ENCODE data around the gene CSMD2. TPM values are rescaled to one million over a fixed set of nuclear protein-coding genes. Genes with fewer than 3 reads are reported as not detected.

The CSMD2 gene
- total RNA-seq, 1 experiment from 2014 or later, result not detected

GRCh38 chr1:33634143-33634542 is 530.9 kb downstream of the CSMD2 start:
- Histone ChIP-seq H3K4me3 (no peak overlapping the region), H4K20me1 (ENCODE audit: insufficient read depth) (no peaks in the 10 kb centered on the region), H3K27ac (no peak overlapping the region), H3F3A (ENCODE audit: insufficient read depth, low read depth) (no peaks in the 10 kb centered on the region), H3K9me2 (ENCODE audit: insufficient read depth) (no peaks in the 10 kb centered on the region), H3K79me2 (ENCODE audit: low read depth) (no peaks in the 10 kb centered on the region), H3K27me3 (ENCODE audit: insufficient read depth, low read depth) (peaks cover 66% of the 10 kb centered on the region), H2AFZ (no peak overlapping the region), H3K4me2 (no peak overlapping the region), H3K36me3 (ENCODE audit: low read depth) (no peaks in the 10 kb centered on the region), H3K4me1 (replicated peaks; ENCODE audit: insufficient read depth) (no peaks in the 10 kb centered on the region), H3K9me3 (ENCODE audit: insufficient read depth, low read depth) (no peaks in the 10 kb centered on the region)
- ChIA-PET POLR2A (ENCODE audit: unreplicated experiment) (no interaction called here), CTCF (no interaction called here)
- intact Hi-C loops (cut with micrococcal nuclease; ENCODE audit: unreplicated experiment), result loop anchor here (5.0 kb wide), 1 partner anchor 963 kb away; no protein-coding TSS in a partner anchor
- TF ChIP-seq EZH2 (IDR thresholded peaks at IDR 0.05; ENCODE audit: low read depth), result no peak
- no peak for TF ChIP-seq CTCF (conservative IDR thresholded peaks at IDR 0.05)
- no TSS peak for BruUV-seq (replicated peaks)
- DNase-seq, result no peak

DNA sequence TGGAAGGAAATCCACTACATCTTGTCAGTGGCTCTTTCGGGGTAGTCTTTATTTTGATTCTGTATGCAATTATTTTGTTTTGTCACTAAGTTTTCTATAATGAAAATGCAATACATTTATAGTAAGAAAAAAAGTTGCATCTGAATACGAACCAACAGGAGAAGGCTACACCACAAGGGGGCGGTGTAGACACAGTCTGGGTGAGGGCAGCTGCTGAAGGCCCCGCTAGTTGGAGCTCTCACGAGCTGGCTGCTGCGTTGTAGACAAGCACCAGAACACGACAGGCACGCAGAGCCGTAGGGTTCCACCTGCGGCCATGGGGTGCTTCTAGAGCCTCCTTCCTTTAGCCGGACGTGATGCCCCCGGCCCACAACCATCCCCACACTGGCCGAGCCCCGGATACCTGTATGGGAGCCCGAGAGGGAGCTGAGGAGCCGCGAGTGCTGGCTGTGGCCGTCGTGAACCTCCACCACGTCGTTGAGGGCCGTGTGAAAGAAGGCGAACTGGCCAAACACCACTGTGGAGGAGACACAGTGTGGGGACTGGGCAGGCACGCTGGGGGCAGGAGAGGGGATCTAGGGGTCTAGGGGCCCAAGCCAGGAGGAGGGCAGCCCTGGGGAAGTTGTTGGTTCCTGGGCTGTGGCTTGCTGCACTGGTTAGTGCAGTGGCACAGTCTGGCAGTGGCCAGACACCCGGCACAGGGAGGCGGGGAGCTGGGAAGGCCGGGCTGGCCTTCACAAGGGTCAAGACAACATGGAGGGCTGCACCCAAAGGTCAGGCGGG is 531.8 kb downstream of the CSMD2 start:
- no peaks in the 10 kb centered on the region for H3K36me3 ChIP-seq (ENCODE audit: low read depth)
- no peaks in the 10 kb centered on the region for H4K20me1 ChIP-seq (ENCODE audit: insufficient read depth)
- no peaks in the 10 kb centered on the region for H3K79me2 ChIP-seq (ENCODE audit: low read depth)
- ChIA-PET CTCF (interaction anchor here (0.6 kb wide), 2 partner anchors 9 to 1109 kb away, joined by 3 read pairs; no protein-coding TSS in a partner anchor), POLR2A (ENCODE audit: unreplicated experiment) (no interaction called here)
- no peaks in the 10 kb centered on the region for H3F3A ChIP-seq (ENCODE audit: insufficient read depth, low read depth)
- no peaks in the 10 kb centered on the region for H3K4me1 ChIP-seq (replicated peaks; ENCODE audit: insufficient read depth)
- no peaks in the 10 kb centered on the region for H3K9me3 ChIP-seq (ENCODE audit: insufficient read depth, low read depth)
- no peaks in the 10 kb centered on the region for H3K9me2 ChIP-seq (ENCODE audit: insufficient read depth)
- TF ChIP-seq CTCF (conservative IDR thresholded peaks at IDR 0.05) (peak; percentile 78), EZH2 (IDR thresholded peaks at IDR 0.05; ENCODE audit: low read depth) (no peak)
- H2AFZ ChIP-seq, result no peak overlapping the region
- BruUV-seq (replicated peaks), result no TSS peak
- H3K27ac ChIP-seq, result no peak overlapping the region
- peaks cover 65% of the 10 kb centered on the region for H3K27me3 ChIP-seq (ENCODE audit: insufficient read depth, low read depth)
- no peak overlapping the region for H3K4me3 ChIP-seq
- peak; percentile 42 to 74 for DNase-seq
- no peak overlapping the region for H3K4me2 ChIP-seq
- intact Hi-C loops (cut with micrococcal nuclease; ENCODE audit: unreplicated experiment), result loop anchor here (1.0 to 5.0 kb wide), 2 partner anchors 964 to 1109 kb away; no protein-coding TSS in a partner anchor

GRCh38 chr1:33630686-33631085 is 534.3 kb downstream of the CSMD2 start:
- no peak for DNase-seq
- Histone ChIP-seq H3K4me2 (no peak overlapping the region), H4K20me1 (ENCODE audit: insufficient read depth) (no peaks in the 10 kb centered on the region), H3K27me3 (ENCODE audit: insufficient read depth, low read depth) (peaks cover 65% of the 10 kb centered on the region), H3K4me3 (no peak overlapping the region), H3K4me1 (replicated peaks; ENCODE audit: insufficient read depth) (no peaks in the 10 kb centered on the region), H3K36me3 (ENCODE audit: low read depth) (no peaks in the 10 kb centered on the region), H3K27ac (no peak overlapping the region), H3K9me3 (ENCODE audit: insufficient read depth, low read depth) (no peaks in the 10 kb centered on the region), H2AFZ (no peak overlapping the region), H3K9me2 (ENCODE audit: insufficient read depth) (no peaks in the 10 kb centered on the region), H3K79me2 (ENCODE audit: low read depth) (no peaks in the 10 kb centered on the region), H3F3A (ENCODE audit: insufficient read depth, low read depth) (no peaks in the 10 kb centered on the region)
- intact Hi-C loops (cut with micrococcal nuclease; ENCODE audit: unreplicated experiment), result loop anchor here (5.0 kb wide), 1 partner anchor 967 kb away; no protein-coding TSS in a partner anchor
- no TSS peak for BruUV-seq (replicated peaks)
- POLR2A ChIA-PET (ENCODE audit: unreplicated experiment), result no interaction called here
- no peak for TF ChIP-seq EZH2 (IDR thresholded peaks at IDR 0.05; ENCODE audit: low read depth)
- TF ChIP-seq CTCF (conservative IDR thresholded peaks at IDR 0.05), result no peak
- CTCF ChIA-PET, result interaction anchor here (0.9 kb wide), 1 partner anchor 18 kb away, joined by 4 read pairs; no protein-coding TSS in a partner anchor

All from PC-9 (cell line).